ENCODE measurements around the gene PCCB.

DNA sequence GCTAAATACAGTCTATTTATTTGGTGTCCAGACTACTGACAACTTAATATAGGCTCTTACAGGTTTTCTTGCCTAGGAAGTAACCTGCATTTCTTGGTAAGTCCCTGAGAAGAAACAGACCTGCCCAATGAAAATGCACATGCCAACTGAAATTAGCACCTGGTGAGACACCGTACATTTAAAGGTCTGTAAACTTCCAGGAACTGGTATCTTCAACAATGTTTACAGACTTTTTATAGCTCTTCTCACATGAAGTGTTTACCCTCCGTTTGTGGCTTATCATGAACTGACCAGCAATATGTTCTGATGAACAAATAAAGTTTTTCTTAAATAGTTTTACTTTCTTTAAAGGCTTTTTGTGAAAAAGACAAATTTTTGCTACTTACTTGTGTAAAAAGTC is 93.3 kb downstream of the PCCB start:
- TF ChIP-seq, protein P1, sequence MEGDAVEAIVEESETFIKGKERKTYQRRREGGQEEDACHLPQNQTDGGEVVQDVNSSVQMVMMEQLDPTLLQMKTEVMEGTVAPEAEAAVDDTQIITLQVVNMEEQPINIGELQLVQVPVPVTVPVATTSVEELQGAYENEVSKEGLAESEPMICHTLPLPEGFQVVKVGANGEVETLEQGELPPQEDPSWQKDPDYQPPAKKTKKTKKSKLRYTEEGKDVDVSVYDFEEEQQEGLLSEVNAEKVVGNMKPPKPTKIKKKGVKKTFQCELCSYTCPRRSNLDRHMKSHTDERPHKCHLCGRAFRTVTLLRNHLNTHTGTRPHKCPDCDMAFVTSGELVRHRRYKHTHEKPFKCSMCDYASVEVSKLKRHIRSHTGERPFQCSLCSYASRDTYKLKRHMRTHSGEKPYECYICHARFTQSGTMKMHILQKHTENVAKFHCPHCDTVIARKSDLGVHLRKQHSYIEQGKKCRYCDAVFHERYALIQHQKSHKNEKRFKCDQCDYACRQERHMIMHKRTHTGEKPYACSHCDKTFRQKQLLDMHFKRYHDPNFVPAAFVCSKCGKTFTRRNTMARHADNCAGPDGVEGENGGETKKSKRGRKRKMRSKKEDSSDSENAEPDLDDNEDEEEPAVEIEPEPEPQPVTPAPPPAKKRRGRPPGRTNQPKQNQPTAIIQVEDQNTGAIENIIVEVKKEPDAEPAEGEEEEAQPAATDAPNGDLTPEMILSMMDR (conservative IDR thresholded peaks at IDR 0.05), result no peak
- TF ChIP-seq EZH2 (IDR thresholded peaks at IDR 0.05; ENCODE audit: low read depth), result no peak

Data from PC-9 (cell line).